ENCODE measurements around the gene PTGDS.

The PTGDS gene

DNA sequence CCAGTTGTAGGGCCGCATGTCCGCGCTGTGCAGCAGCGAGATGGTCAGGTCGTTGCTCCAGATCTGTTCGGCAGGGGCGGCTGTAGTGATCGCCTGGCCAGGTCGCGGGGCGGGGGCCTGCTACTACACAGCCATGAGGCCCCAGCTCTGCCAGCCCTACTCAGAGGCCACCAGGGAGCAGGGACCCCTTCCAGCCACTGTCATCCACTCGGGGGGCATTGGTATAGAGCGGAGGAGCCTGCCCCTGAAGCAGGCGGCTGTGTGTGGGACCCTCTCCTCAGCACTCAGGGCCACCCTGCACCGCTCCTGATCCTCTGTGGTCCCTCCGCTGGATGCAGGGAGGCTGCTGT lies 34.4 kb upstream of the PTGDS start:
- DNase-seq (ENCODE audit: low read depth), result no peak
- TF ChIP-seq, protein P1, sequence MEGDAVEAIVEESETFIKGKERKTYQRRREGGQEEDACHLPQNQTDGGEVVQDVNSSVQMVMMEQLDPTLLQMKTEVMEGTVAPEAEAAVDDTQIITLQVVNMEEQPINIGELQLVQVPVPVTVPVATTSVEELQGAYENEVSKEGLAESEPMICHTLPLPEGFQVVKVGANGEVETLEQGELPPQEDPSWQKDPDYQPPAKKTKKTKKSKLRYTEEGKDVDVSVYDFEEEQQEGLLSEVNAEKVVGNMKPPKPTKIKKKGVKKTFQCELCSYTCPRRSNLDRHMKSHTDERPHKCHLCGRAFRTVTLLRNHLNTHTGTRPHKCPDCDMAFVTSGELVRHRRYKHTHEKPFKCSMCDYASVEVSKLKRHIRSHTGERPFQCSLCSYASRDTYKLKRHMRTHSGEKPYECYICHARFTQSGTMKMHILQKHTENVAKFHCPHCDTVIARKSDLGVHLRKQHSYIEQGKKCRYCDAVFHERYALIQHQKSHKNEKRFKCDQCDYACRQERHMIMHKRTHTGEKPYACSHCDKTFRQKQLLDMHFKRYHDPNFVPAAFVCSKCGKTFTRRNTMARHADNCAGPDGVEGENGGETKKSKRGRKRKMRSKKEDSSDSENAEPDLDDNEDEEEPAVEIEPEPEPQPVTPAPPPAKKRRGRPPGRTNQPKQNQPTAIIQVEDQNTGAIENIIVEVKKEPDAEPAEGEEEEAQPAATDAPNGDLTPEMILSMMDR (conservative IDR thresholded peaks at IDR 0.05; ENCODE audit: low read length), result no peak
- peak overlapping the region; percentile 77 for H3K4me3 ChIP-seq (ENCODE audit: low read length)

DNA sequence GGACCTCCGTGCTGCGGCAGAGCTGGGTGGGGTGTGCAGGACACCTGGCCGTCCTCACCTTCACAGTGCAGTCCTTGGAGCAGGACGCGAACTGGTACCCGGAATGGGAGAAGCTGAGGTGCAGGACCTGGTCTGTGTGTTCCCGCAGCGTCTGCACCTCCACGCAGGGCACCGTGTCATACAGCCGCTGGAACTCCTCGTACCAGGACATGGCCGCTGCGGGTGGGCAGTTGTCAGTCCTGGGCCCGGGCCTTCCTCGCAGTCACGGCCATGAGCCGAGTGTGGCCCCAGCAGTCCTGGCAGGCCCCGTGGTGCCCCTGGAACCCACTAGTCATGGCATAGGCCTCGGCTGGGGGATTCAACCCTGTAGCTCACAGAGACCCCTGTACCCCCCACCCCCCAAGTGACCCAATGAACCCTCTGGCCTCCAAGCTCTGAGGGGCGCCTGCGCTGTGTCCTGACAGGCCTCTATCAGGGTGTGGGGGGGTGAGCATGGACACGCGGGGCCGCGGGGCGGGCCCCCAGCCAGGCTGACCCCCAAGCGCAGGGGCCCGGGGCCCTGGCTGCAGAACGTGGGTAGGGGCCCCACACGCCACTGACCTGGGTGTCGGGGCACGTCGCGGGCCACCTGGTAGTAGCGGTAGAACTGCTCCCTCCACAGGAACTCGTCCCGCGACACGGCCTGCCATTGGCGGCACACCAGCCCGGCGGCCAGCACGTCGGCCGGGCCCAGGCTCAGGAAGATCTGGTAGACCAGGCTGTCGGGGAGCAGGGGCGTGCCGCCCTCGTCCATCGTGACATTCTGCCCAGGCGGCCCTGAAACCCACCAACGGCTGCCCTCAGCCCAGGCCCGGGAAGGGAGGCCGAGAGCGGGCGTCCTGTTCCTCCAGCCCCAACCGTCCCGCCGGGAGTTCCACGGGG lies 33.8 kb upstream of the PTGDS start:
- DNase-seq (ENCODE audit: low read depth), result no peak
- TF ChIP-seq, protein P1 (conservative IDR thresholded peaks at IDR 0.05; ENCODE audit: low read length), result no peak
- H3K4me3 ChIP-seq (ENCODE audit: low read length), result peak overlapping the region; percentile 77

DNA sequence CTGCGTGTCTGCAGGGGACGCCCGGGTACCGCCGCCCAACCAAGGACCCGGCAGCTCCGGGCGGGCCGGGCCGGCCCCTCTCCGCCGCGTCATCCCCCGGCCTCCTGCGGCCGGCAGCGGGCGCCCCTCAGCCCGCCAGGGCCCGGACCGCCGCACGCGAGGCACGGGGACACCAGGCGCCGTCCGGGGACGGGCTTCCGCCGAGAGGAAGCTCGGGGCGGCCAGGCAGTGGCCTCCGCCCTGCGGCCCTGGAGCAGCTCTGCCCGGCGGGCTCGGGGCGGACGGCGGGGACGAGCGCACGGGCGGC lies 33.1 kb upstream of the PTGDS start:
- peak; percentile 63 for DNase-seq (ENCODE audit: low read depth)
- TF ChIP-seq, protein P1 (conservative IDR thresholded peaks at IDR 0.05; ENCODE audit: low read length), result no peak

DNA sequence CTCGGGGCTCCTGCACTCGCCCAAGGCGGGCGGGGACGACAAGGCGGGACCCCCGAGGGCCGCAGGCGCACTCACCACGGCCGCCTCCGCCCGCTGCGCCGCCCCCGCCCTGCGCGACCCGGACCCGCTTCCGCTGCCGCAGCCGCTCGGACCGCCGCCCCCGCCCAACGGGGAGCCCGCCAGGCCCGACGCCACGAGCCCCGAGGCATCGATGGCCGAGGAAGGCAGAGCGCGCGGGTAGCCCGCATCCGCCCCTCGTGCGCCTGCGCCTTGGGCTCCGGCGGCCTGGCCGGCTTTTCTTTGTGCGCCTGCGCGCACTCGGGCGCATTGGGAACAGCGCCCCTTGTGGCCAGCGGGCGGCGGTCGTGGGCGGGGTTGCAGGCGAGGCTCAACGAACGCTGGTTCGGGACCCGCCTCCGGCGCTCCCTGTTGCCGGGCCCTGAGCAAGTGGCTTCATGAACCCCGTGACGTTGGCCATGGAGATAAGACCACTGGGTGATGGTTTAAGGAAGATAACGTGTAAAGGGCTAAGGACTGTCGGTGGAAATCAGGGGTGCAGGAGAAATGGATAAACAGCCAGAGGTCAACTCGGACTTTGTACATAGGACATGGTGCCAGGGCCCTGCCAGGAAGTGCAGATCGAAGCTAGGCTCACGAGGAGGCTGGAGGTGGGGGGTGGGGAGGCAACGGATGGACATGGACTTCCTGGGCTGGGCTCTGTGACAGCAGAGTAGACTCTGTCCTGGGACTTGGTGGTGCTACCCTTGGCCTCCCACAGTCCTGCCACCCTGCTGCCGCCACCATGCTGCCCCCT lies 32.6 kb upstream of the PTGDS start, which contains the start of the genes C8G and FBXW5:
Gene C8G, plus strand, starts transcription at position 725 of the 814 bp plus-strand sequence. Its CDS starts 78 bp downstream, at position 803.
Gene FBXW5, minus strand, starts transcription at position 220 of the 814 bp plus-strand sequence. CDS start 655 bp downstream, outside the sequence.
- TF ChIP-seq, protein P1 (conservative IDR thresholded peaks at IDR 0.05; ENCODE audit: low read length), result peak; percentile 65
- peak; percentile 88 for DNase-seq (ENCODE audit: low read depth)
- H3K4me3 ChIP-seq (ENCODE audit: low read length), result peak within 1 kb of the TSS; percentile 77

More for the DNA sequence above, 33.1 kb upstream of the PTGDS start:
- H3K4me3 ChIP-seq (ENCODE audit: low read length), result peak overlapping the region; percentile 77

DNA sequence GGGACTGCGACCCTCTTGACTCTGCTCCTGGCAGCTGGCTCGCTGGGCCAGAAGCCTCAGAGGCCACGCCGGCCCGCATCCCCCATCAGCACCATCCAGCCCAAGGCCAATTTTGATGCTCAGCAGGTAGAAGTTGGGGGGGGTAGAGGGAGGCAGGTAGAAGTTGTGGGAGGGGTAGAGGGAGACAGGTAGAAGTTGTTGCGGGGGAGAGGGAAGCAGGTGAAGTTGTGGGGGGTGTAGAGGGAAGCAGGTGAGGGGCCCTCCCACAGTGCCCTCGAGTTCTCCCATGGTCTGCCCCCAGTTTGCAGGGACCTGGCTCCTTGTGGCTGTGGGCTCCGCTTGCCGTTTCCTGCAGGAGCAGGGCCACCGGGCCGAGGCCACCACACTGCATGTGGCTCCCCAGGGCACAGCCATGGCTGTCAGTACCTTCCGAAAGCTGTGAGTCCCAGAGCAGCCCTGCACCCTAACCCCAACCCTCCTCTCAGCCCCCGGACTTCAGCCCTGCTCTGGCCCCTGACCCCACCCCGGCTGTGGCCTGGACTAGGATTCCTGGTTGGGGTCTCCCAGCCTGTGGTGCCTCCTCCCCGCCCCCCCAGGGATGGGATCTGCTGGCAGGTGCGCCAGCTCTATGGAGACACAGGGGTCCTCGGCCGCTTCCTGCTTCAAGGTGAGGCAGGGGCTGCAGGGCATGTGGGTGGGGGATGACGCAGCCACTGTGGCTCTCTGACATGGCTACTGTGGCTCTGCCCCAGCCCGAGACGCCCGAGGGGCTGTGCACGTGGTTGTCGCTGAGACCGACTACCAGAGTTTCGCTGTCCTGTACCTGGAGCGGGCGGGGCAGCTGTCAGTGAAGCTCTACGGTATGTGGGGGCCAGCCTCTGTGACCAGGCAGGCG lies 31.7 kb upstream of the PTGDS start:
- TF ChIP-seq, protein P1 (conservative IDR thresholded peaks at IDR 0.05; ENCODE audit: low read length), result no peak
- DNase-seq (ENCODE audit: low read depth), result no peak
- no peak overlapping the region for H3K4me3 ChIP-seq (ENCODE audit: low read length)

DNA sequence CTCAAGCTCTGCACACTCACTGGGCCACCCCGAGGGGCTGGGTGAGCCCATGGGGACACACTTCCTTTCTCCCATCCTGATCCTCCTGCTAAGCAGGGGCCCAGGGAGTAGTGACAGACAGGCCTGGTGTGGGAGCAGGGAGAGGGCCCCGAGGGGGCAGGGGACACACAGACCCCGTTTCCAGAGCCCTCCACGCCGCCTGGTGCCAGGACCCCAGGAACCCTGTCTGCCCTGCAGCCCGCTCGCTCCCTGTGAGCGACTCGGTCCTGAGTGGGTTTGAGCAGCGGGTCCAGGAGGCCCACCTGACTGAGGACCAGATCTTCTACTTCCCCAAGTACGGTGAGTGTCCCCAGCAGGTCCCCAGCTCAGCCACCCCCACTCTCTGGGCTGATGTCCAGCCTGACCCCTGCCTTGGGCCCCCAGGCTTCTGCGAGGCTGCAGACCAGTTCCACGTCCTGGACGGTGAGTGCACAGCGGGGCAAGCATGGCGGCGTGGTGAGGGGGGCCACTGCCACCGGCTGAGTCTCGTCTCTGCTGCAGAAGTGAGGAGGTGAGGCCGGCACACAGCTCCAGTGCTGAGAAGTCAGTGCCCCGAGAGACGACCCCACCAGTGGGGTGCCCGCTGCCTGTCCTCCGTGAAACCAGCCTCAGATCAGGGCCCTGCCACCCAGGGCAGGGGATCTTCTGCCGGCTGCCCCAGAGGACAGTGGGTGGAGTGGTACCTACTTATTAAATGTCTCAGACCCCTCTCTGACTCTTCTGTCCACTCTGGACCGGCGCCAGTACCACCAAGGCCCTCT lies 30.9 kb upstream of the PTGDS start:
- no peak for DNase-seq (ENCODE audit: low read depth)
- no peak overlapping the region for H3K4me3 ChIP-seq (ENCODE audit: low read length)
- TF ChIP-seq, protein P1 (conservative IDR thresholded peaks at IDR 0.05; ENCODE audit: low read length), result no peak
